IPS-18c (cell line): ENCODE data around the gene SLC66A1.

Source experiments
- H3K4me3 ChIP-seq: 2 replicates; pipeline ENCODE4 v1.7.0; 2013; ENCODE audit warnings: low read depth, mild to moderate bottlenecking, low read length, moderate library complexity; ENCODE audit not compliant: insufficient read depth
- H3K9me3 ChIP-seq: one replicate; pipeline ENCODE4 v1.6.1; 2013; ENCODE audit warnings: mild to moderate bottlenecking, low read length, moderate library complexity; ENCODE audit not compliant: control insufficient read depth, insufficient read depth

The SLC66A1 gene

DNA sequence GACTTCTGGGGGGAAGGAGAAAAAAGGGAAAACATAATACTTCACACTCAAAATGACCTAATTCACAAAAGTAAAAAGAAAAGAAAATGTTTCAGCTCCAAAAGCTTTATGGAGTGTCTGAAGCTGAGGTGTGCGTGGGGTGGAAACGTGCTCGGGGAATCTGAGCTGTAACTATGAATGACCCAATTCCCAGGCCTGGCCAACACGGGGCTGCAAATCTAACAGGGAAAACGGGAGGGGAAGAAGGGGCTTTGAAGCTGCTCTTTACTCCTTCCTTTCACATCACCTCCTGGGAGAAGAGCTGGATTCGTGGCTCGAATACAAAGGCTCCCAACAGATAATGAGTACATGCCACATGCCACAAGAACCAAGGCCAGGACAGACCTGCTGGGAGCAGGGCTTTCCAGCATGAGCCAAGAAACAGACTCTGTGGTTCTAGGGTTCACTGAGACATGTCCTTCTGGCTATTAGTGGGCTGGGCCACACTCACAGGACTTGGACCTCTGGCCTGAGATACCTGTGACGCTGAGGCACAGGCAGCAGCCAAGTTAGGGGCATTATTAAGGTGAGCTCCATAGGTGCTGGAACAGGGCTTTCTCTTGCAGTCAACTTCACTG, 51.5 kb downstream of the SLC66A1 start:
- Histone ChIP-seq H3K9me3 (no peaks in the 10 kb centered on the region), H3K4me3 (no peak overlapping the region)

DNA sequence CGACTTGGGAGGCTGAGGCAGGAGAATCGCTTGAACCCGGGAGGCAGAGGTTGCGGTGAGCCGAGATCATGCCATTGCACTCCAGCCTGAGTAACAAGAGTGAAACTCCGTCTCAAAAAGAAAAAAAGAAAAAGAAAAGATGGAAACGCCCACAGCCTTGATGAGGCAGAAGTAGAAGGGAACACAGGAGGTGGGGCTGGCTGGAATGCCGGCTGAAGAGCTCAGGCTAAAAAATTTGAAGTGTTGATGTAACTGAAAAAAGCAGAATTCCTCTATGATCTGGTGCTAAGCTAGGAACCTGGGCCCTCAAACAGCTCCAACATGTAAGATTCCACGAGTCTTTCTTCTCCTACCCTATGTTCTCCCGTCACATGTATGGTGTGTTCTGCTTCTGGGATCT, 53.6 kb downstream of the SLC66A1 start:
- Histone ChIP-seq H3K4me3 (no peak overlapping the region), H3K9me3 (no peaks in the 10 kb centered on the region)

DNA sequence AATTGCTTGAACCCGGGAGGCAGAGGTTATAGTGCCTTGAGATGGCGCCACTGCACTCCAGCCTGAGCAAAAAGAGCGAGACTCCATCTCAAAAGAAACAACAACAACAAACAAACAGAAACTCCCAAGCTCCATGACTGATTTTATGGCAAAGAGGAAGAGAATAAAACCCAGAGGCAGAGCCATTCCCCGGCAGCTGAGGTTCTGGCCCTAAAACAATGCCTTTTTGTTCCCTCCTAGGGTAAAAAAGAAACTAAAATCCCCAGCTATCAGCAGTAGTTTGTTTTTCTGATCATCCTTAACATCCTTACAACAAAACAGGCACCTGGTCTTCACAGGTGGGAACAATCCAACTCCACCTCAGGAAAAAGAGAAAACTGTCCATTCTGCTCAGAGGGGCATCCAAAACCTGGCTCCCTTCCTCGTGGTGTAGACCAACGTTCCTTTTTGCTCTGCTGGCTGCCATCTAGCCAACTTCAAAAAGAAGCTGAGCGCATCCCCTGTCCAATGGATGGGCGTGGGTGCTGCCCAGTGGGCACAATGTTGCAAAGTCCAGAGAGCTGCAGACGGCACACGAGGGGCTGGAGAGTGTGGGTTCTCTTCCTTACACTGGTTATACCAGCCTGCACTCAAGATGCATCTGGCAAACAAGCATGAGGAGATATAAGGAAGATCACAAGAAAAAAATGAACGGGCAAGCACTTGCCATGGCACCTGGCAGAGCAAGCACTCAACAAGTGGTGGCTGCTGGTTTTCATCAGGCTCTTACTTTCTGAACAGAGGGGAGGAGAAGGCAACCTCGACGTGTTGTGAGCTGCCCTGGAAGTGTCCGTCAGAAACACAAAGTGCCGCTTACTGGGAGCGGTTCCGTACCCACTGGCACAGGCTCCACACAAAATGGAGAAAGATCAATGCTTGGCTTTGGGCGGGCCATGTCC, 54.7 kb downstream of the SLC66A1 start:
- H3K4me3 ChIP-seq = no peak overlapping the region
- no peaks in the 10 kb centered on the region for H3K9me3 ChIP-seq

- Histone ChIP-seq H3K4me3 (no peak overlapping the region), H3K9me3 (no peaks in the 10 kb centered on the region)
Observed at GRCh38 chr1:19367584-19368041, 55.5 kb downstream of the SLC66A1 start.

- H3K9me3 ChIP-seq = no peaks in the 10 kb centered on the region
- H3K4me3 ChIP-seq = no peak overlapping the region
Observed at GRCh38 chr1:19368050-19368449, 55.9 kb downstream of the SLC66A1 start.

GRCh38 chr1:19368964-19369363, 56.8 kb downstream of the SLC66A1 start:
- Histone ChIP-seq H3K9me3 (no peaks in the 10 kb centered on the region), H3K4me3 (no peak overlapping the region)

- Histone ChIP-seq H3K4me3 (no peak overlapping the region), H3K9me3 (no peaks in the 10 kb centered on the region)
Observed at GRCh38 chr1:19369396-19370090, 57.4 kb downstream of the SLC66A1 start.

DNA sequence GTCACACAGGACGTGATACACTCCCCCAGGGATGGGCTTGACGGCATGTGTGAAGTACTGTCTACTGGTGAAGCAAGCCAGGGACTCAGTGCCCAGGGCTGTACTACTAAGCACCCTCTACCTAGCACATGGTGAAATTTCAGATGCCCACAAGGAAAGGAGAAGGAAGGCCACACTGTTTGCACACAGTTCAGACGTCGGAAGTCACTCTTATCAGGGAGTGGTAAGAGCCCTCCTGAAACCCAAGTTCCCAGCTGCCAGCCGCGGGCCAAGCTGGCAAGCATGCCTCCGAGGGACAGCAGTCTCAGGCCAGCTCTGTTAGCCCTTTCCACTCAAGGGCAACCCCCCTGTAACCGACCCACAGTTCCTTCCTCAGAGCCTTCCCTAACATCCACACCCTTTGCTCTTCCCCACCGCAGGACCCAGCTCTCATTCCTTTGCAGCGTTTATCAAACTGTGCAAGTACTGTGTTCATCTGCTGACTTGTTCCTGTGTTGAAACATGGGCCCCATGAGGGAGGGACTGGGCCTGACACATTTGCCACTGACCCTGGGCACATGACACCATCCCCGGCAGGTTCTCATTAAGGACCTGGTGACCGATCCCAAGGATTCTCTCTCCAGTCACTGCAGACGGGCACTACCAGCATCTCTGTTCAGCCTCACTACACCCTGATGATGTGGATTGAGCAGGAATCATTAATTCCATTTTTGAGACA, 58.5 kb downstream of the SLC66A1 start:
- Histone ChIP-seq H3K4me3 (no peak overlapping the region), H3K9me3 (no peaks in the 10 kb centered on the region)

GRCh38 chr1:19371226-19372135, 59.4 kb downstream of the SLC66A1 start:
- Histone ChIP-seq H3K4me3 (no peak overlapping the region), H3K9me3 (no peaks in the 10 kb centered on the region)

- H3K9me3 ChIP-seq = no peaks in the 10 kb centered on the region
- H3K4me3 ChIP-seq = no peak overlapping the region
Observed at GRCh38 chr1:19372136-19372514, 60.0 kb downstream of the SLC66A1 start.

- H3K9me3 ChIP-seq = no peaks in the 10 kb centered on the region
- H3K4me3 ChIP-seq = no peak overlapping the region
Observed at GRCh38 chr1:19372602-19373001, 60.5 kb downstream of the SLC66A1 start.

DNA sequence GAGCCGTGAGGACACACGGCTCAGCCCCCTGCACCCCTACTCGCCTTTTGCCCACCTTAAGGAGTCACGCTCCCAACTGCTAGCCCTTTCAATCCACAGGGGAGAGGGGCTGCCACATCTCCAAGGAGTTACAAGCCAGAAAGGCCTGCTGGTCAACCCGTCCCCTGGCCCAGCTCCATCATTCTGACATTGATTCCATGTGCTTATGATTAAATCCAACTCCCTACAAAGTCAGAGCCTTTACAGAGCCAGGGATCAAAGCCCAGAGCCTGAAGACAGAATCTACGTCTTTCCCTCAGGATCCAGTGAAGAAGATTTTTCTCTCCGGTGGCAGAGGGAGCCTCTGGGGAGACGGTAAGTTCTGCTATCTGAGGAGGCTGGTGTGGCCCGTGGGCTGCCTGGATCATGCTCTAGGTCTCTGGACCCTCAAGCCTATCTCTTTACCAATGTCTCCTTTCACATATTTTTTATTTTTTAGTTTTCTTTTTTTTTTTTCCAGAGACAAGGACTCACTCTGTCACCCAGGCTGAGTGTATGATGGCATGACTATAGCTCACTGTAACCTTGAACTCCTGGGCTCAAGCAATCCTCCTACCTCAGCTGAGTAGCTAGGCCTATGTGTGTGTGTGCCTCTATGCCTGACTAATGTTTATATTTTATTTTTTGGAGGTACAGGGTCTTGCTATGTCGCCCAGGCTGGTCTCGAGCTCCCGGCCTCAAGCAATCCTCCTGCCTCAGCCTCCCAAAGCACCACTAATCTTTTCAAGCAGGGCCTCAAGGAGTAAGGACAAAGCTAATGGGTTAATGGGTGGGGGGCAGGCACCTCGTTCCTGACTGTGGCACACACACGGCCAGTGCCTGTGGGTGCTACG, 61.3 kb downstream of the SLC66A1 start:
- Histone ChIP-seq H3K9me3 (no peaks in the 10 kb centered on the region), H3K4me3 (no peak overlapping the region)

- no peak overlapping the region for H3K4me3 ChIP-seq
- no peaks in the 10 kb centered on the region for H3K9me3 ChIP-seq
Observed at GRCh38 chr1:19374083-19374801, 62.1 kb downstream of the SLC66A1 start.

GRCh38 chr1:19374926-19375325, 62.8 kb downstream of the SLC66A1 start:
- H3K4me3 ChIP-seq = no peak overlapping the region
- H3K9me3 ChIP-seq = no peaks in the 10 kb centered on the region
